Effector memory CD8-positive, alpha-beta T cell (primary cell): ENCODE results near the gene YIPF4.
A peak's percentile ranks its signal among the peaks of the same experiment; 100 is the strongest.

Experiments used
- ATAC-seq: fragments of 150-1000 bp; cut with Tn5 transposase; replicated peaks from 2 replicates; pipeline ENCODE4 v1.10.0; 2021; ENCODE audit warnings: mild to moderate bottlenecking, moderate library complexity
- DNase-seq, 3 experiments: peaks; one replicate each; pipeline ENCODE4 v3.0.0; 2021
- H3K27ac Mint-ChIP-seq, 2 donors: one replicate each; pipeline ENCODE4 v1.8.0; 2022; ENCODE audit warnings: mild to moderate bottlenecking in 2 of 2, mixed read lengths in 2 of 2, moderate library complexity in 2 of 2
- H3K27me3 Mint-ChIP-seq, 2 donors: one replicate each; pipeline ENCODE4 v1.8.0; 2022; ENCODE audit warnings: mixed read lengths in 2 of 2
- H3K36me3 Mint-ChIP-seq: one replicate; pipeline ENCODE4 v1.8.0; 2022; ENCODE audit warnings: mild to moderate bottlenecking, moderate library complexity, mixed read lengths; ENCODE audit not compliant: insufficient read depth
- H3K4me1 Mint-ChIP-seq, 2 donors: one replicate each; pipeline ENCODE4 v1.8.0; 2022; ENCODE audit warnings: low read depth in 2 of 2, mixed read lengths in 2 of 2
- H3K4me3 Mint-ChIP-seq, 2 donors: one replicate each; pipeline ENCODE4 v1.8.0; 2022; ENCODE audit warnings: mild to moderate bottlenecking in 2 of 2, mixed read lengths in 2 of 2, moderate library complexity in 2 of 2
- H3K9me3 Mint-ChIP-seq, 2 donors: one replicate each; pipeline ENCODE4 v1.8.0; 2022; ENCODE audit warnings: mixed read lengths in 2 of 2
- total RNA-seq, 9 experiments: gene quantifications; one replicate each; lab custom pipeline; 2026; lab: John Stamatoyannopoulos, UW

The YIPF4 gene
- total RNA-seq, result 23.5 to 138 (median 59.9) reads per million in 9 experiments

GRCh38 chr2:32277674-32278477 lies at the start of gene YIPF4:
YIPF4 (plus strand) TSS chr2:32277904; CDS start chr2:32278156, 252 bp downstream.
- Mint-ChIP-seq H3K4me1 (peaks cover 15 to 30% of the 10 kb centered on the region in 2 donors), H3K36me3 (peaks cover 47% of the 10 kb centered on the region), H3K9me3 (no peaks in the 10 kb centered on the region), H3K27ac (peak within 1 kb of the TSS; percentile 98), H3K4me3 (peak within 1 kb of the TSS; percentile 87), H3K27me3 (peaks cover 0 to 8% of the 10 kb centered on the region in 2 donors)
- peak; percentile 95 for ATAC-seq
- peak; percentile 90 to 98 (median 92) for DNase-seq

GRCh38 chr2:32228181-32228580 lies 49.5 kb upstream of the YIPF4 start:
- H3K4me3 Mint-ChIP-seq, result no peak overlapping the region

GRCh38 chr2:32229635-32230034 lies 48.1 kb upstream of the YIPF4 start:
- Mint-ChIP-seq H3K27ac (no peak overlapping the region), H3K4me3 (no peak overlapping the region), H3K9me3 (no peaks in the 10 kb centered on the region), H3K4me1 (no peaks in the 10 kb centered on the region), H3K36me3 (no peaks in the 10 kb centered on the region), H3K27me3 (no peaks in the 10 kb centered on the region)
- ATAC-seq (no peak), DNase-seq (no peak)

More at GRCh38 chr2:32228181-32228580, 49.5 kb upstream of the YIPF4 start:
- no peak for DNase-seq
- H3K36me3 Mint-ChIP-seq, result peaks cover 4% of the 10 kb centered on the region
- H3K27me3 Mint-ChIP-seq, result no peaks in the 10 kb centered on the region
- H3K9me3 Mint-ChIP-seq, result no peaks in the 10 kb centered on the region
- no peak overlapping the region for H3K27ac Mint-ChIP-seq
- ATAC-seq, result no peak
- H3K4me1 Mint-ChIP-seq, result no peaks in the 10 kb centered on the region

- H3K4me1 Mint-ChIP-seq, result no peaks in the 10 kb centered on the region
Measured at GRCh38 chr2:32231959-32232358, 45.7 kb upstream of the YIPF4 start.

GRCh38 chr2:32235315-32235714 lies 42.4 kb upstream of the YIPF4 start:
- no peak for DNase-seq
- no peaks in the 10 kb centered on the region for H3K4me1 Mint-ChIP-seq
- no peak overlapping the region for H3K27ac Mint-ChIP-seq
- no peaks in the 10 kb centered on the region for H3K27me3 Mint-ChIP-seq
- H3K36me3 Mint-ChIP-seq, result peaks cover 6% of the 10 kb centered on the region
- no peak for ATAC-seq
- no peaks in the 10 kb centered on the region for H3K9me3 Mint-ChIP-seq
- no peak overlapping the region for H3K4me3 Mint-ChIP-seq

More at GRCh38 chr2:32231959-32232358, 45.7 kb upstream of the YIPF4 start:
- ATAC-seq, result no peak
- H3K36me3 Mint-ChIP-seq, result peaks cover 2% of the 10 kb centered on the region
- no peaks in the 10 kb centered on the region for H3K9me3 Mint-ChIP-seq
- no peaks in the 10 kb centered on the region for H3K27me3 Mint-ChIP-seq
- H3K4me3 Mint-ChIP-seq, result no peak overlapping the region
- H3K27ac Mint-ChIP-seq, result no peak overlapping the region
- DNase-seq, result no peak

GRCh38 chr2:32237488-32237887 lies 40.2 kb upstream of the YIPF4 start:
- H3K36me3 Mint-ChIP-seq, result peaks cover 6% of the 10 kb centered on the region
- ATAC-seq (no peak), DNase-seq (no peak)
- no peak overlapping the region for H3K27ac Mint-ChIP-seq
- H3K4me1 Mint-ChIP-seq, result no peaks in the 10 kb centered on the region
- no peaks in the 10 kb centered on the region for H3K9me3 Mint-ChIP-seq
- no peaks in the 10 kb centered on the region for H3K27me3 Mint-ChIP-seq
- H3K4me3 Mint-ChIP-seq, result no peak overlapping the region

- H3K27me3 Mint-ChIP-seq, result no peaks in the 10 kb centered on the region
- H3K4me1 Mint-ChIP-seq, result no peaks in the 10 kb centered on the region
- DNase-seq (no peak), ATAC-seq (no peak)
- no peak overlapping the region for H3K4me3 Mint-ChIP-seq
- no peak overlapping the region for H3K27ac Mint-ChIP-seq
- peaks cover 6% of the 10 kb centered on the region for H3K36me3 Mint-ChIP-seq
- H3K9me3 Mint-ChIP-seq, result no peaks in the 10 kb centered on the region
Measured at GRCh38 chr2:32237996-32238395, 39.7 kb upstream of the YIPF4 start.

- H3K9me3 Mint-ChIP-seq, result no peaks in the 10 kb centered on the region
- DNase-seq, result no peak
- no peak for ATAC-seq
- no peaks in the 10 kb centered on the region for H3K4me1 Mint-ChIP-seq
- peaks cover 2% of the 10 kb centered on the region for H3K36me3 Mint-ChIP-seq
- H3K27me3 Mint-ChIP-seq, result no peaks in the 10 kb centered on the region
- H3K4me3 Mint-ChIP-seq, result no peak overlapping the region
- H3K27ac Mint-ChIP-seq, result no peak overlapping the region
Measured at GRCh38 chr2:32242331-32242730, 35.4 kb upstream of the YIPF4 start.

GRCh38 chr2:32246911-32247310 lies 30.8 kb upstream of the YIPF4 start:
- H3K36me3 Mint-ChIP-seq, result no peaks in the 10 kb centered on the region
- no peaks in the 10 kb centered on the region for H3K4me1 Mint-ChIP-seq
- ATAC-seq (no peak), DNase-seq (no peak)
- H3K9me3 Mint-ChIP-seq, result no peaks in the 10 kb centered on the region
- no peaks in the 10 kb centered on the region for H3K27me3 Mint-ChIP-seq
- no peak overlapping the region for H3K4me3 Mint-ChIP-seq
- H3K27ac Mint-ChIP-seq, result no peak overlapping the region

GRCh38 chr2:32248299-32248698 lies 29.4 kb upstream of the YIPF4 start:
- H3K27ac Mint-ChIP-seq, result no peak overlapping the region
- DNase-seq (no peak), ATAC-seq (no peak)
- H3K4me3 Mint-ChIP-seq, result no peak overlapping the region
- H3K4me1 Mint-ChIP-seq, result no peaks in the 10 kb centered on the region
- H3K27me3 Mint-ChIP-seq, result no peaks in the 10 kb centered on the region
- H3K36me3 Mint-ChIP-seq, result no peaks in the 10 kb centered on the region
- no peaks in the 10 kb centered on the region for H3K9me3 Mint-ChIP-seq

- ATAC-seq (no peak), DNase-seq (no peak)
- Mint-ChIP-seq H3K4me1 (no peaks in the 10 kb centered on the region), H3K27ac (no peak overlapping the region), H3K36me3 (no peaks in the 10 kb centered on the region), H3K4me3 (no peak overlapping the region), H3K27me3 (no peaks in the 10 kb centered on the region), H3K9me3 (no peaks in the 10 kb centered on the region)
Measured at GRCh38 chr2:32249731-32250236, 27.9 kb upstream of the YIPF4 start.

GRCh38 chr2:32250290-32250689 lies 27.4 kb upstream of the YIPF4 start:
- Mint-ChIP-seq H3K27ac (no peak overlapping the region), H3K4me1 (no peaks in the 10 kb centered on the region), H3K4me3 (no peak overlapping the region), H3K27me3 (no peaks in the 10 kb centered on the region), H3K9me3 (no peaks in the 10 kb centered on the region), H3K36me3 (no peaks in the 10 kb centered on the region)
- no peak for DNase-seq
- no peak for ATAC-seq

- no peaks in the 10 kb centered on the region for H3K4me1 Mint-ChIP-seq
- ATAC-seq (no peak), DNase-seq (no peak)
- H3K4me3 Mint-ChIP-seq, result no peak overlapping the region
- H3K27ac Mint-ChIP-seq, result no peak overlapping the region
- H3K9me3 Mint-ChIP-seq, result no peaks in the 10 kb centered on the region
- H3K27me3 Mint-ChIP-seq, result peaks cover 19 to 26% of the 10 kb centered on the region in 2 donors
- H3K36me3 Mint-ChIP-seq, result no peaks in the 10 kb centered on the region
Measured at GRCh38 chr2:32258242-32258641, 19.5 kb upstream of the YIPF4 start.

GRCh38 chr2:32260376-32260775 lies 17.3 kb upstream of the YIPF4 start:
- DNase-seq (no peak), ATAC-seq (no peak)
- Mint-ChIP-seq H3K9me3 (no peaks in the 10 kb centered on the region), H3K4me1 (no peaks in the 10 kb centered on the region), H3K27ac (no peak overlapping the region), H3K4me3 (no peak overlapping the region), H3K27me3 (peaks cover 19 to 26% of the 10 kb centered on the region in 2 donors), H3K36me3 (peaks cover 3% of the 10 kb centered on the region)
